Embryonic facial prominence (tissue), 1 donor: ENCODE data around the gene DNASE1.

Source experiments
- DNase-seq: peaks from one replicate; pipeline ENCODE4 v3.0.0-alpha.2; 2016; ENCODE audit errors: extremely low spot score

Gene DNASE1

DNA sequence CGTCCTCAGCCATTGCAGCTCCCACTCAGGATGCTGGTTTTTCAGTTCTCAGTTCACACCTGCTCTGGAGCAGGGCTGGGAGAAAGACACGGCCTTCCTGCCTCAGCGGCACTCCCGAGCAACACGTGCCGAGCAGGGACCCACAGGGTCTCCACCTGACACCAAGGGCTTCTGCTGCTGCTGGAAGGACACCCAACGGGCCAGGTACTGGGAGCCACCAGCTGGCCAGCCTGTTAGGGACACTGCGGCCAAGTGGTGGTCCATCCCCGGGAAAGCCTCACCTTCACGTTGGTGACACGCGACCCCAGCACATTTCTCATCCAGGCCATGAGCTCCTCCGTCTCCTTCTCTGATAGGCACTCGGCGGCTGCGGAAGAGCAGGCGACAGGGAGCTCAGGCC is 8.1 kb downstream of the DNASE1 start:
- no peak for DNase-seq

DNA sequence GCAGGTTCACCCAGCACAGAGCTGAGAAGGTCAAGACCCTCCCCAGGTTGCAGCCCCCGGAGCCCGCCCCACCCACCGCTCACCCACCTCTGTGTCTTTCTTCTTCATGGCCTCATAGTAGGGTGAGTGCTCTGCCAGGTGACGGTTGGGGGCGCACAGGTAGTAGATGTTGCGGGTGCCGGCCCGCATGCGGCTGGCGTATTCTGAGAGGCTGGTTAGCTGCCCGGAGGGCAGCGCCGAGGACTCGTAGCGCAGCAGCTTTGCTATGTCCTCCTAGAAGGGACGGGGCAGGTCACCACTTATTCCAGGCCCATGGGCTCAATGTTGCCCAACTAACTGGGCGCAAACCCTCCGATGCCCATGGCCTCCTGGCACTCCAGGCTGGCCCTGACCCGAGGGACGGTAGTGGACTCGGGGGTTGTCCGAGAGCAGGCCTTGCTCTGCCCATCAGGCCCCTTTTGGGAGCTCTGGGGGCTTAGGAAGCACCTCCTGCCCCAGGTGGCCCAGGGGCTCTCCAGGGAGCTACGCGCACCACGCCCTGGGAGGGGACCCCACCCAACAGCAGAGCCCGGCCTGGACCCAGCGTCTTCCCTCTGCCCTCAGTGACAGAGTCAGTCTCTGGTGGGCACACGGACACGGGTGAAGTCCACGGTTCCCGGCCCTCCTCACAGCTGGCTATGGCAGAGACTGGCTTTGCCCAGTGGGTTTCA is 9.9 kb downstream of the DNASE1 start:
- no peak for DNase-seq

DNA sequence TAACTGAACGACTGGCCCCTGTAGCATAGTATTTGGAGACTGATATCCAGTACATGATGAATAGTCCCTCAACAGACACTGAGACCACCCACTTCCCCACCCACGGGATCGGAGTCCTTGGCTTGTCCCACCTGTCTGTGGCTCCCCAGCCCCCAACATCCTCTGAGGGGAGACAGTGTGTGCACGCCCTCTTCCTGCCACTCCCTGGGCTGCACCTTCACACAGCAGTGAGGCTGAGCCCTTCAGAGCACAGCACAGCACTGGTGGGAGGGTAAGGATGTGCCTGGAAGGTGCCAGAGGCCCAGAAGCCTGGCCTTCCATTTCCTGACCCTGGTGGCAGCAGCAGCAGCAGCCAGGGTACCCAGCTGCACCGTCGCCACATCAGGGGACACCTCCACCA is 11.0 kb downstream of the DNASE1 start:
- no peak for DNase-seq

DNA sequence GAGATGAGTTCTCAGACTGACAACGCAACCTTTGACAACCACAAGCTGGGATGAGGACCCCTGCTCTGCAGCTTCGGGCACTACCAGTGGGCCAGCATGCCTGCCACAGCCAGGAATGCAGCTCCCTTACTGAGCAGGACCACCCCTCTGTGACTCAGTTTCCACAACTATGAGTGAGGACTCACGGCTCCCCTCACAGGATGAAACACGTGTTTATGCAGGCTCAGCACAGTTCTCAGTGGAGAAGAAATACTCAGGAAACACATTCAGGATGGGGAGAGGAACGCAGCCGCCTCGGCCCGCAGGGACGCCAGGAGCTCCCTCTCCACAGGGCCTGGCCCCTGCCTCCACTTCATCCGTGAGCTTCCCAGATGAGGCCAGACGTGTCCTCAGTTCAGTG is 14.1 kb downstream of the DNASE1 start:
- DNase-seq: no peak

DNA sequence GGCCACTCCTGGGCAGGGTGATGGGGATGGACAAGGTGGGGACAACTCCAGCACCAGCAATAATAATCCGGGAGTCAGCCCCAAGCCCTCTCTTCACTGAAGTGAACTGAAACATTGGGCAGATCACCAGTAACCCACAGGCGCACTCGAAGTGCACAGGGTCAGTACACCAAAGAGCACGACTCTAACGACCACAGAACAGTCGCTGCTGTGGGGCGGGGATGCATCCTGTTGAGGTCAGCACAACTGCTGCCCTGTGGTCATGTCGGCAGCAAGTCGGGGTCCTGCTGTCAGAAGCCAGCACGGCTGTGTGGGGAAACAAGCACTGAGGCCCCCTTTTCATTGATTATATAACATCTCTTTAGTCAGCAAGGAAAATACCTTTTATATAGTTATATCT is 14.6 kb downstream of the DNASE1 start:
- no peak for DNase-seq

DNA sequence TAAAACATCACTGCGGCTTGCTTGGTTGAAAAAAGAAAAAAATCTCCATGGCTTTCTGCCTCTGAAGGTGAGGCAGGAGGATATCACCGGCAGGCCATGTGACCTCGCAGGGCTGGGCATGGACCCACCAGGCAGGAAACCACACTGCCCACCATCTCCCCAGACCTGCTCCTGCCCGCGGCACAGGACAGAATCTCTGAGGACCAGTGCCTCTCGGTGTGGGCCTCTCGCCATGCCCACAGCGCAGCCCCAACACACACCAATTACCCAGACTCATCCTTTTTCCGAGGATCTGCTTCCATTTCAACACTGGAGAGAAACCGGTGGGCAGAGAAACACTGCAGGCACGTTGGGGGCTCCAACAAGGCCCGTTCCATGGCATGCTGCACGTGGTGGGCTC is 16.2 kb downstream of the DNASE1 start:
- no peak for DNase-seq

DNA sequence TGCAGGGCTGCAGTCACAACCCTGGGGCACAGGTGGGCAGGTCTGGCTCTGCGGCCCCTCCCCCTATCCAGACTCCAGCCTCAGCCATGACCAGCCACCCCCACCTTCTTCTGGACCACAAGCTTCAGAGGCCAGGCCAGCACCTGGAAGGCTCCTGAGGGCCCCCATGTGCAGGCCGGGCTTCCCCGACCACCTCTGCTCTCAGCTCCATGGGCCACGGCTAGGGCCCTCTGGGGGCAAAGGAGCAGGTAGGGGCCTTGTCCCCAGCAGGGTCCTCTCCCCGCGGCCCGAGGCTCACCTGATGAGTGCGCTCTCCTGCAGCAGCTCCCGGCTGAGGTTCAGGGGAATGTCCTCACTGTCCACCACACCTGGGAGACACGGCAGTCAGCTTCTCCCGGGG is 16.9 kb downstream of the DNASE1 start:
- no peak for DNase-seq

DNA sequence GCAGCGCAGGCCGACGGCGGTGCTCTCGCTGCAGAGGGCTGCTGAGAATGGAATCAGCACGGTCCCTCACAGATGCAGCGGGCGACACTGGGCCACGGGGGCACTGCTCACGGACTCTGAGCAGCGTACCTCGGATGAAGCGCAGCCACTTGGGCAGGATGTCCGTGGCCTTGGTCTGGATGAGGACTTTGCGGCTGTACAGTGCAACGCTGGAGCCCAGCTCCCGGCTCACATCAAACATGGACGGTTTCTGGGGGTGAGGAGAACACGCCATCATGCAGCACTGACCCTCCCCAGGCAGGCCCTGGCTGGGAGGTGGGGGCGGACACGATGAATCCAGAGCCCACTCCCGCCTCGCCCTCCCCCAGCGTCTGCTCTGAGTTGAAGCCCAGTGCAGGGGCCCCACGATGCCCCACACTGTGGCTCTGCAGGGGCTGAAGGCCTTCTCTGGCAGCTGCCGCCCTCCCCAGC is 18.1 kb downstream of the DNASE1 start:
- no peak for DNase-seq

DNA sequence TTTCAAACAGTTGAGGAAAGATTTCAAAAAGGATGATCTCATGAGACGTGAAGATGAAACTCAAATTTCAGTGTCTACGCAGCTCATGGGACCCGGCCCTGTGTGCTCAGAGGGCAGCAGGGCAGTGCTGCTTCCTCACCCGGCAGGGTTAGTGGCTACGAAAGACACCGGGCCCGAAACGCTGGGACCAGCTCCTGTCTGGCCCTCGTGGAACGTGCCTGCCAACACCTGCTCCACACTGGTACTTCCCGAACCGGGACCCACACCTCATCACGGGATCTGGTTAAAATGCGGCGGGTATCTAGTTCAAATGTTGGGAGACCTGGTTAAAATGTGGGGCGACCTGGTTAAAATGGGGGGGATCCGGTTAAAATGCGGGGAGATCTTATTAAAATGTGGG is 18.7 kb downstream of the DNASE1 start:
- no peak for DNase-seq

DNA sequence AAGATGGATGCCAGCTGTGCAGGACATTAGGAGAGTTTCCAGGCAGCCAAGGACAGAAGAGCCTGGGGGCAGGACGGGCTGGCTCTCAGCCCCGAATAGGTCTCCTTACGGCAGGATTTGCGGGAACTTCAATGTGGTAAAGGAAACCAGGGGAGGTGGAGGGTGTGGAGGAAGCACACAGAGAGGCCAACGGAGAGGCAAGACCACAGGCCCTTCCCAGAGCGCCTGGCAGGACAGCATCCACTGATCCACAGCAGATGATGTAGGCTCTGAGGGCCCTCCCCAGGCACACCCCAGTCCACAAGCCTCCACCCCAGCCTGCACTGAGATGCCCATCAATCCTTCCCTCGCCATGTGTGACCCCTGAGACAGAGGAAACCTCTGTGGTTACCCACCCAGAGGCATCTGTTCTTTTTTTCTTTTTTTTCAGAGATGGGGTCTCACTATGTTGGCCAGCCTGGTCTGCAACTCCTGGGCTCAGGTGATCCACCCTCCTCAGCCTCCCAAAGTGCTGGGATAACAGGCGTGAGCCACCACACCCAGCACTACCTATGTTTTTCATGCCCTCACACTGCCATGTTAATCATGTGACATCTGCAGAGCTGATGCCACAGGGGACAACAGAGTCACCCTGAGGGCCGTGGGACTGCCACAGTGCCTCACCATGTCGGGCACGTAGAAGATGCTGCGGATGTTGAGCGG is 19.3 kb downstream of the DNASE1 start:
- no peak for DNase-seq

DNA sequence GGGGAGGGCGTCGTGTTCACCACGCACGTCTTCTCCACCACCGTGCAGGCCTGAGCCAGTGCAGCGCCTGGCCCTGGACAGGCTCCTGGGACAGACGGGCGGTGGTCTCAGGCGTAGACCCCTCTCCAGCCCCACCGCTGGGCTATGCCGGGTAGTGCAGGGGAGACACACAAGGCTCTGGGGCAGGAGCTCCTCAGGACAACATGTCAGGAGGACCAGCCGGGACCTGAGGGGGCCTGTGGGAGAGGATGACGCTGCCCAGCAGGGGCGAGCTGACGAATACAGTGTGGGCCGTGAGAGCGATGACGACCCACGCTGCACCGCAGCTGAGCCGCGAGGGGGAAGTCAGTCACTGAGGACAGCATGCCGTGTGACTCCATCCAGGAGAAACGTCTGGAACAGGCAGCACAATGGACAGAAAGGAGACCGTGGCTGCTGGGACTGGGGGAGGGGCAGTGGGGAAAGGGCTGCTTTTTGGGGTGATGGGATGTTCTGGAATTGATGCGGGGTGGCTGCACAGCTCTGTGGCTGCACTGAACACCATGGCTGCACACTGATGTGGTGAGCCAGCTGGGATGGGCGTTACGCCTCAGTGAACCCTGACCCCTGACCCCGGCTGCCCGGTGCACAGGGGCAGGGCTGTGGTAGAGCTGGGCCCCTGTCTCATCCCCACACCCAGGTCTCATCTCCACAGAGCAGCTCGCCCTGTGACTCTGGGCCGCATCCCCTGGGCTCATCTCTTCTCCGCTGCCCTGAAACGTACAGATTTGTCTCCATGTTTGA is 20.2 kb downstream of the DNASE1 start:
- DNase-seq: no peak

DNA sequence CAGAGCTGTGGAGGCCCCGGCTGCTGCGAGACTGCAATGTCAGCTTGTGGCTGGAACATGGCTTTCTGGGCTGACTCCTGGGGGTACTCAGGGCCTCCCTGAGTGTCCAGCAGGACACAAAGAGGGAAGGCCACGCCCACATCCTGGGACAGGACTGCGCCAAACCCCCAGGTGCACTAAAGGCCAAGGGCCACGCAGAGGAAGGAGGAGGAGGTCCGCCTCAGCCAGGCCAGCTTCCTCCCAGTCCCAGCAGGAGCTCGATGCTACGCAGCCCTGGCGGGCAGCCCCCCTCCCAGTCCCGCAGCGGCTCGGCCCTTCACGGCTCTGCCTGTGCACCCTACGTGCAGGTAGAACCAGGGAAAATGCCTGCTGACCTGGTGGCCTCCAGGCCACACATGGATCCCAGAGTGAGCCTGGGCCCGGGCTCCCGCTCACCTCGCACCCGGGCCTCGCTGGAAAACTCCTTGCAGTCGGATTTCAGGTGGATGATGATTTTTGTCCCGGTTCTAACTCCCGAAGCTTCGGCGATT is 21.2 kb downstream of the DNASE1 start:
- DNase-seq: no peak

DNA sequence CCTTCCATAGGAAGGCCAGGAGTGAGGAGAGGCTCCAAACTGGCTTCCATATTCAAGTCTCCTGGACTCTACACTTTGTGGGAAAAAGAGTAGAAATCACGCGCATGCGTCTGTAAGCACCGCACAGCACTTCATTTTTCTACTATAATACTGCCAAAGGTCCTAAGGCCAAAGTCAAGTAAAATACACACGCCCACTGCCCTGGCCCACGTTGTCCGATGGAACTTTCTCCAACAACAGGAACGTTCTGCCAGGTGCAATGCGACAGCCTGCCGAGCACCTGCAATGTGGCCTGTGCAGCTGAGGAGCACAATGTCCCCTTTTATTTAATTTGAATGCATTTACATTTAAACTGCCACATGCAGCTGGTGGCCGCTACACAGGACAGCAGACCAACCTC is 23.5 kb downstream of the DNASE1 start:
- no peak for DNase-seq

DNA sequence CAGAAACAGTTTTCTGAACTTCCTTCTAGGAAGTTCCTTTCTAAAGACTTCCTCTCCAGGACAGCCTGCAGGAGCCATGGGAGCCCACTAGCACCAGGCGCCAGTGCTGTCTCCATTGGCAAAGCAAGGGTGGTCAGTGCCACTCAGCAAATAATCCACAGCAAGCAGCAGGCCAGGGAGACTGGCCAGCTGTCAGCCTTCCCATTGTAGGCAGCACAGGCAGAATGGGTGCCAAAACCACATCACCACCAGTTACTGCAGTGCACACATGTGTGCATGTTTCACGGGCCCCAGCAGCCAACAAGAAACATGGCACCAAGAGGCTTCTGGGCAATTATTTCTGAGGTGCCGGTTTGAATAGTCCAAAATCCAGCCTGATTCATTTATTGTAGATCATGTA is 26.7 kb downstream of the DNASE1 start:
- DNase-seq: no peak

DNA sequence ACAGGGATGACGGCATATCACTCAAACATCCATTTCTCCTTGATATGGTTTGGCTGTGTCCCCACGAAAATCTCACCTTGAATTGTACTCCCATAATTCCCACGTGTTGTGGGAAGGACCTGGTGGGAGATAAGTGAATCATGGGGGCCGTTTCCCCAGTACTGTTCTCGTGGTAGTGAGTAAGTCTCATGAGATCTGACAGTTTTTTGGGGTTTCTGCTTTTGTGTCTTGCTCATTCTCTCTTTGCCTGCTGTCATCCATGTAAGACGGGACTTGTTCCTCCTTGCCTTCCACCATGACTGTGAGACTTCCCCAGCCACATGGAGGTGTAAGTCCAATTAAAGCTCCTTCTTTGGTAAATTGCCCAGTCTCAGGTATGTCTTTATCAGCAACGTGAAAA is 32.5 kb downstream of the DNASE1 start:
- DNase-seq: no peak

DNA sequence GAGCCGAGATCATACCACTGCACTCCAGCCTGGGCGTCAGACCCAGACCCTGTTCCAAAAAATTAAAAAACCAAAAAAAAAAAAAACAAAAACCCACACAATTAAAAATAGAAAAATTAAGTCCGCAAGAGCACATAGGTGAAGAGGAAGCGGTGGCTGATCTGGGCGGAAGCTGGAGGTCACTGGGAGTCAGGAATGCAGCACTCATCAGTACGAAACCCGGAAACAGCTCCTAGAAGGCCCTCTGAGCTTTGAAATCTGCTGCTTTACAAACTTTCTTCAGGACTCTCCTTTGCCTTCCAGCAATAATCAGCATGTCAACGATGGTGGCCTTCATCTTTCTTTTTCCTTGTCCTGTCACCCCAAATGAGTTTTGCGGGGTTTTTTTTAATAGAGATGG is 33.3 kb downstream of the DNASE1 start:
- no peak for DNase-seq

DNA sequence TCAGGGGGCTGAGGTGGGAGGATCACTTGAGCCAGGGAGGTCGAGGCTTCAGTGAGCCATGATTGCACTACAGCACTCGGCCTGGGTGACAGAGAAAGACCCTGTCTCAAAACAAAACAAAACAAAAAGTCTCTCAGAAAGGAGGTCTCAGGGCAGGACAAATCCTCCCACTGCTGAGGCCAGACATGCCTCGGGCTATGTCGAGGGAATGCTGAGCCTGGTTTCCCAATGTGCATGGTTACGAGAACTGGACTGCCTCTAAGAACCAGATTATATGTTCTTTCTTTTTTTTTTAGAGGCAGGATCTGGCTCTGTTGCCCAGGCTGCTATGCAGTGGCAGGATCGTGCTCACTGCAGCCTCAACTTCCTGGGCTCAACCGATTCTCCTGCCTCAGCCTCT is 35.2 kb downstream of the DNASE1 start:
- no peak for DNase-seq

DNA sequence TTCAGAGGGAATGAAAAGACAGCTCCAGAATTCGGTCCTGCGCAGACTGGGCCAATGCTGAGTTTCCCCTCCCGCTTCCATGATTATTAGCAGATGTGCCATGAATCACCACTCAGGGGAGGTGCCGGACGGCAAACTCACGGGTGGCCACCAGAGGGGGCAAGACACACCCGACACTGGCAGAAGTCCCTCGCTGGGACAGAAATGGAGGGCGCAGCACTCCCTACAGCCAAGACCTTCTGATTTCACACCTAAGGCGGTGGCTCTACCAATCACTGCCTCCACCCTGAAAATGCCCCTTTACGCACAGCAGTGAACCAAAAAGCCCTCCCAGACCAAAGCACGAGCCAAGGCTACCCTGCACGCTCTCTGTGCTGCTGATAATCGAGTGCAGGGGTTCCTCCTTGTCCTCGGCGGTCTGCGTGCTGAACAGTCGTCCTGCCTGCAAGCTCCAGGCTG is 36.0 kb downstream of the DNASE1 start:
- peak; percentile 85 for DNase-seq

DNA sequence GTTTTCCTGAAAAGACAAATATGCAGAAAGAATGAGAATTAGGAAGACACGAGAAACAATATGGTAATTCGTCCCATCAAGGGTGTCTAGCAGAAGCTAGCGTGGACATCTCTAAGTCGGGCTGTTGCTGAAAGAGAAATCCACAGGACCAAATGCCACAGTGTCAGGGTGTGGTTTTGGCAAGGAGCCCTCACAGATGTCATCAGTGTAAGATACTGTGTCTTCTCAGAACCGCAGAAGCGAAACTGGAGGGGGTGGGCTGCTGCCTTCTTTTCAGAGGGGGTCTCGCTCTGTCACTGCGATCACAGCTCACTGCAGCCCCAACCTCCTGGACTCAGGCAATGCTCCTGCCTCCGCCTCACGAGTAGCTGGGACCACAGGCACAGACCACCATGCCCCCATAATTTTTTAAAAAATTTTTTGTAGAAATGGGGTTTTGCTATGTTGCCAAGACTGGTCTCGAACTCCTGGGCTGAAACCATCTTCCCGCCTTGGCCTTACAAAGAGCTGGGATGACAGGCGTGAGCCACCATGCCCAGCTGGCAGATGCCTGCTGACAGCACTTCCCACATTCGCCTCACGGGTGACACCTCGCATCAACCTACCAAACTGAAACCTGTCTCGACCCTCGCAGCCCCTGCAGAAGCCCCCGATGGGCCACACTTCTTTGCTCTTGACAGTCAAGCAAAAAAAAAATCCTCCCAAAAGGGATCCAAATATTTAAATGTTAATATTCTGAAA is 36.7 kb downstream of the DNASE1 start:
- DNase-seq: no peak

DNA sequence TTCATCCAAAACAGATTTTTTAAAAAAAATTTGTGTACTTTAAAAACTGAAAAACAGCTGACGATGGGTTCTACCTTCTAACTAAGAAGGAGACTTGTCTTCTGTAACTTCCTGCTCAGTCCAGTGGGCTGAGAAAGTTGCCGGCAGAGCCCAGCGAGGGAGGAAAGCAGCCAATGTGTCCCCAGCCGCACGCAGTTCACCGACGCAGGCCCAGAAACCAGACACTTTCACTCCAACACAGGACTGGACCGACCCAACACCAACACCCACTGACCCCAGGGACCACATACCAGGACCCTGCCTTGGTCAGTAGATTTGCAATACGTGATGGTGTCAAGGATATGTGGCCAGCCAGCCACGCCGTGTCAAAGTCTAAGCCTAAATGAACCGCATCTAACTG is 37.3 kb downstream of the DNASE1 start:
- no peak for DNase-seq

DNA sequence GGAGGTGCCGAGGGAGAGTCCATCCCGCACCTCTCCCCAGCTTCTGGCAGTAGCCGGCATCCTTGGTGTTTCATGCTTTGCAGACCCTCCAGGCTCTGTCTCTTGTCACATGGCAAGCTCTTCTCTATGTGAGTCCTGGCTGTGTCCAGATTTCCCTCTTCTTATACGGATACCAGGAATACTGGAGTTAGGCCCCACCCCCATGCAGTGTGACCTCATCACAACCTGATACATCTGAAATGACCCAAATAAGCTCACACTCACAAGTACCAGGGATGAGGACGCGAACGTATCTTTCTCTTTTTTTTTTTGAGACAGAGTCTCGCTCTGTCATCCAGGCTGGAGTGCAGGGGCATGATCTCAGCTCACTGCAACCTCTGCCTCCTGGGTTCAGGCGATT is 39.6 kb downstream of the DNASE1 start:
- no peak for DNase-seq
